HEK293 (cell line): ENCODE data around the gene RABGGTB.
A peak's percentile ranks its signal among the peaks of the same experiment; 100 is the strongest.

Source experiments
- CTCF ChIA-PET: fragments of 350-600 bp; formaldehyde crosslinking; extraction: SDS; loops from one replicate; lab custom pipeline; 2021; ENCODE audit warnings: antibody characterized with exemption; lab: Yijun Ruan, JAX
- POLR2A ChIA-PET: fragments of 300-600 bp; formaldehyde crosslinking; extraction: SDS; loops from one replicate; lab custom pipeline; 2020; ENCODE audit warnings: antibody characterized with exemption, inconsistent platforms; lab: Yijun Ruan, JAX
- H3K27ac ChIP-seq: fragments of 200-500 bp; sonication (Bioruptor generic); 2 replicates; pipeline ENCODE4 v1.5.1; 2014; ENCODE audit warnings: low read depth, low read length, control low read depth, inconsistent platforms; ENCODE audit errors: extremely low read depth
- H3K36me3 ChIP-seq, 2 experiments: fragments of 200-500 bp in 1 of 2; sonication (Bioruptor generic) in 1 of 2; 1 replicate in 1 of 2; 2 replicates in 1 of 2; pipeline ENCODE4 v1.5.1; 2014 to 2017; ENCODE audit warnings: inconsistent platforms in 2 of 2, low read length in 2 of 2; ENCODE audit not compliant: control insufficient read depth in 2 of 2, insufficient read depth in 1 of 2
- H3K4me1 ChIP-seq: fragments of 200-500 bp; sonication (Bioruptor generic); 2 replicates; pipeline ENCODE4 v1.5.1; 2014; ENCODE audit warnings: mild to moderate bottlenecking, low read length, inconsistent platforms; ENCODE audit not compliant: control insufficient read depth, insufficient read depth
- H3K4me3 ChIP-seq: 2 replicates; pipeline ENCODE4 v1.5.1; 2011; ENCODE audit warnings: low read depth, mild to moderate bottlenecking, control low read depth, low read length, moderate library complexity
- H3K9me3 ChIP-seq: fragments of 200-500 bp; sonication (Bioruptor generic); 2 replicates; pipeline ENCODE4 v1.5.1; 2014; ENCODE audit warnings: low read depth, low read length, inconsistent platforms; ENCODE audit not compliant: control insufficient read depth, insufficient read depth
- ZBTB7A ChIP-seq: fragments of 450-650 bp; formaldehyde crosslinking; IDR thresholded peaks from 2 replicates; pipeline ENCODE4 v1.5.1; 2016; ENCODE audit warnings: low read depth, missing biosample characterization, missing genetic modification characterization
- ZNF2 ChIP-seq: fragments of 450-650 bp; formaldehyde crosslinking; IDR thresholded peaks from 2 replicates; pipeline ENCODE4 v1.5.1; 2016; ENCODE audit warnings: missing biosample characterization, missing genetic modification characterization
- ZNF670 ChIP-seq: fragments of 450-650 bp; formaldehyde crosslinking; IDR thresholded peaks from 2 replicates; pipeline ENCODE4 v1.5.1; 2016; ENCODE audit warnings: missing biosample characterization, missing genetic modification characterization, low read depth
- ZNF747 ChIP-seq: fragments of 450-650 bp; formaldehyde crosslinking; IDR thresholded peaks from 2 replicates; pipeline ENCODE4 v1.5.1; 2016; ENCODE audit warnings: missing biosample characterization, missing genetic modification characterization
- TF ChIP-seq, protein P1 (sequence below): fragments of 450-650 bp; formaldehyde crosslinking; IDR thresholded peaks from 2 replicates; pipeline ENCODE4 v1.5.1; 2016; ENCODE audit warnings: missing biosample characterization, missing genetic modification characterization
- TF ChIP-seq, protein P2 (sequence below): fragments of 450-650 bp; formaldehyde crosslinking; conservative IDR thresholded peaks from 2 replicates; pipeline ENCODE4 v1.5.1; 2016; ENCODE audit warnings: low read depth, missing biosample characterization, missing genetic modification characterization
- TF ChIP-seq, protein P3 (sequence below): fragments of 450-650 bp; formaldehyde crosslinking; IDR thresholded peaks from 2 replicates; pipeline ENCODE4 v1.5.1; 2016; ENCODE audit warnings: missing biosample characterization, missing genetic modification characterization
- TF ChIP-seq, protein P4 (sequence below): fragments of 450-650 bp; formaldehyde crosslinking; IDR thresholded peaks from 2 replicates; pipeline ENCODE4 v1.5.1; 2016; ENCODE audit warnings: missing biosample characterization, missing genetic modification characterization
- TF ChIP-seq, protein P5 (sequence below): fragments of 450-650 bp; IDR thresholded peaks from 2 replicates; pipeline ENCODE4 v1.5.1; 2018; ENCODE audit warnings: missing biosample characterization, mild to moderate bottlenecking, missing genetic modification characterization

Gene RABGGTB

DNA sequence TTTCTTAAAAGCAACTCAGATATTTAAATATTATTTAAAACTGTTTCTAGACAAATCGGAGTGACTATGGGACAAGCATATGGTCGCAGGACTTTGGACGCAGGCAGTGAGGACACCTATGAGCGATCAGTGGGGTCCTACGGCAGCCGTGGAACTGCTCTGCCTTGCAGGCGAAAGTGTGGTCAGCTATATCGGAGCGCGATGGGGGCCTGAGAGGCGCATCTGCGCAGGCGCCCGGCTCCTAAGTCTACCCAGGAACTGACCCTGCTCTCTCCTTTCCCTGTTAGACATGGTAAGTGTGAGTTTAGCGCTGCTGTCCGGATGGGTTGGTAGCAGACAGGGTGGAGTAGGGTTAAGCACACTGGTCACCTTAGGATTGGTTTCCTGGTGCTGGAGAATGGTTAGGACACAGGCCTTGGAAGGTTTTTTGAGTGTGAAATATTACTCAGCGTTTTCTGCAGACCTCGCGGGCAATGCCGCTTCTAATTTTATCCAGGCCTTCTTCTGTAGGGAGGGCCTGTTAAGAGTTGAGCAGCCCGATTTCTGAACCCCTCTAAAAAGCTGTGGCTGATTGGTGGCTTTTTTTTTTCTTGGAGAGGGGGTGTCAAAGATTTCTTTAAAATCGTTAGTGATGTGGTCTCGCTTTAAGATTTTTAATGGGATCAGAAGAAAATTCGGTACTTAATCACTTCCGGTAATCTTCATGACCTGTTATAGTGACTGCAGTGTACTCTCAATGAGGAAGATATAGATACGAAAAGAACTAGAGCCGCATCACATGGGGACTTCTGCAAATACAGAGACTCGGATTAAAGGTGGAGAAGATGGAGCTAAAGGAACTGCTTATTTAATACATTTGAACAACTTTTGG, at the start of gene RABGGTB (continued):
- TF ChIP-seq, protein P1, sequence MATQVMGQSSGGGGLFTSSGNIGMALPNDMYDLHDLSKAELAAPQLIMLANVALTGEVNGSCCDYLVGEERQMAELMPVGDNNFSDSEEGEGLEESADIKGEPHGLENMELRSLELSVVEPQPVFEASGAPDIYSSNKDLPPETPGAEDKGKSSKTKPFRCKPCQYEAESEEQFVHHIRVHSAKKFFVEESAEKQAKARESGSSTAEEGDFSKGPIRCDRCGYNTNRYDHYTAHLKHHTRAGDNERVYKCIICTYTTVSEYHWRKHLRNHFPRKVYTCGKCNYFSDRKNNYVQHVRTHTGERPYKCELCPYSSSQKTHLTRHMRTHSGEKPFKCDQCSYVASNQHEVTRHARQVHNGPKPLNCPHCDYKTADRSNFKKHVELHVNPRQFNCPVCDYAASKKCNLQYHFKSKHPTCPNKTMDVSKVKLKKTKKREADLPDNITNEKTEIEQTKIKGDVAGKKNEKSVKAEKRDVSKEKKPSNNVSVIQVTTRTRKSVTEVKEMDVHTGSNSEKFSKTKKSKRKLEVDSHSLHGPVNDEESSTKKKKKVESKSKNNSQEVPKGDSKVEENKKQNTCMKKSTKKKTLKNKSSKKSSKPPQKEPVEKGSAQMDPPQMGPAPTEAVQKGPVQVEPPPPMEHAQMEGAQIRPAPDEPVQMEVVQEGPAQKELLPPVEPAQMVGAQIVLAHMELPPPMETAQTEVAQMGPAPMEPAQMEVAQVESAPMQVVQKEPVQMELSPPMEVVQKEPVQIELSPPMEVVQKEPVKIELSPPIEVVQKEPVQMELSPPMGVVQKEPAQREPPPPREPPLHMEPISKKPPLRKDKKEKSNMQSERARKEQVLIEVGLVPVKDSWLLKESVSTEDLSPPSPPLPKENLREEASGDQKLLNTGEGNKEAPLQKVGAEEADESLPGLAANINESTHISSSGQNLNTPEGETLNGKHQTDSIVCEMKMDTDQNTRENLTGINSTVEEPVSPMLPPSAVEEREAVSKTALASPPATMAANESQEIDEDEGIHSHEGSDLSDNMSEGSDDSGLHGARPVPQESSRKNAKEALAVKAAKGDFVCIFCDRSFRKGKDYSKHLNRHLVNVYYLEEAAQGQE (tag by site-specific recombination), result peak; percentile 76
- TF ChIP-seq ZNF747 (no peak), ZNF2 (tag by site-specific recombination) (peak; percentile 74; the same call in 1 of the 2 replicates), ZBTB7A (tag by site-specific recombination) (no peak)
- TF ChIP-seq, protein P2, sequence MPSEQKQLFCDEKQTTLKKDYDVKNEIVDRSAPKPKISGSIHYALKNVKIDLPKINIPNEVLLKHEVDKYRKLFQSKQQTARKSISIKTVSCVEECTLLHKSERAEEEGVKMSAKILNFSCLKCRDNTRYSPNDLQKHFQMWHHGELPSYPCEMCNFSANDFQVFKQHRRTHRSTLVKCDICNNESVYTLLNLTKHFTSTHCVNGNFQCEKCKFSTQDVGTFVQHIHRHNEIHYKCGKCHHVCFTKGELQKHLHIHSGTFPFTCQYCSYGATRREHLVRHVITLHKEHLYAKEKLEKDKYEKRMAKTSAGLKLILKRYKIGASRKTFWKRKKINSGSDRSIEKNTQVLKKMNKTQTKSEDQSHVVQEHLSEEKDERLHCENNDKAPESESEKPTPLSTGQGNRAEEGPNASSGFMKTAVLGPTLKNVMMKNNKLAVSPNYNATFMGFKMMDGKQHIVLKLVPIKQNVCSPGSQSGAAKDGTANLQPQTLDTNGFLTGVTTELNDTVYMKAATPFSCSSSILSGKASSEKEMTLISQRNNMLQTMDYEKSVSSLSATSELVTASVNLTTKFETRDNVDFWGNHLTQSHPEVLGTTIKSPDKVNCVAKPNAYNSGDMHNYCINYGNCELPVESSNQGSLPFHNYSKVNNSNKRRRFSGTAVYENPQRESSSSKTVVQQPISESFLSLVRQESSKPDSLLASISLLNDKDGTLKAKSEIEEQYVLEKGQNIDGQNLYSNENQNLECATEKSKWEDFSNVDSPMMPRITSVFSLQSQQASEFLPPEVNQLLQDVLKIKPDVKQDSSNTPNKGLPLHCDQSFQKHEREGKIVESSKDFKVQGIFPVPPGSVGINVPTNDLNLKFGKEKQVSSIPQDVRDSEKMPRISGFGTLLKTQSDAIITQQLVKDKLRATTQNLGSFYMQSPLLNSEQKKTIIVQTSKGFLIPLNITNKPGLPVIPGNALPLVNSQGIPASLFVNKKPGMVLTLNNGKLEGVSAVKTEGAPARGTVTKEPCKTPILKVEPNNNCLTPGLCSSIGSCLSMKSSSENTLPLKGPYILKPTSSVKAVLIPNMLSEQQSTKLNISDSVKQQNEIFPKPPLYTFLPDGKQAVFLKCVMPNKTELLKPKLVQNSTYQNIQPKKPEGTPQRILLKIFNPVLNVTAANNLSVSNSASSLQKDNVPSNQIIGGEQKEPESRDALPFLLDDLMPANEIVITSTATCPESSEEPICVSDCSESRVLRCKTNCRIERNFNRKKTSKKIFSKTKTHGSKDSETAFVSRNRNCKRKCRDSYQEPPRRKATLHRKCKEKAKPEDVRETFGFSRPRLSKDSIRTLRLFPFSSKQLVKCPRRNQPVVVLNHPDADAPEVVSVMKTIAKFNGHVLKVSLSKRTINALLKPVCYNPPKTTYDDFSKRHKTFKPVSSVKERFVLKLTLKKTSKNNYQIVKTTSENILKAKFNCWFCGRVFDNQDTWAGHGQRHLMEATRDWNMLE, result peak; percentile 57
- TF ChIP-seq, protein P3, sequence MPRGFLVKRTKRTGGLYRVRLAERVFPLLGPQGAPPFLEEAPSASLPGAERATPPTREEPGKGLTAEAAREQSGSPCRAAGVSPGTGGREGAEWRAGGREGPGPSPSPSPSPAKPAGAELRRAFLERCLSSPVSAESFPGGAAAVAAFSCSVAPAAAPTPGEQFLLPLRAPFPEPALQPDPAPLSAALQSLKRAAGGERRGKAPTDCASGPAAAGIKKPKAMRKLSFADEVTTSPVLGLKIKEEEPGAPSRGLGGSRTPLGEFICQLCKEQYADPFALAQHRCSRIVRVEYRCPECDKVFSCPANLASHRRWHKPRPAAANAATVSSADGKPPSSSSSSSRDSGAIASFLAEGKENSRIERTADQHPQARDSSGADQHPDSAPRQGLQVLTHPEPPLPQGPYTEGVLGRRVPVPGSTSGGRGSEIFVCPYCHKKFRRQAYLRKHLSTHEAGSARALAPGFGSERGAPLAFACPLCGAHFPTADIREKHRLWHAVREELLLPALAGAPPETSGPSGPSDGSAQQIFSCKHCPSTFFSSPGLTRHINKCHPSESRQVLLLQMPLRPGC (tag by site-specific recombination), result no peak
- TF ChIP-seq, protein P4, sequence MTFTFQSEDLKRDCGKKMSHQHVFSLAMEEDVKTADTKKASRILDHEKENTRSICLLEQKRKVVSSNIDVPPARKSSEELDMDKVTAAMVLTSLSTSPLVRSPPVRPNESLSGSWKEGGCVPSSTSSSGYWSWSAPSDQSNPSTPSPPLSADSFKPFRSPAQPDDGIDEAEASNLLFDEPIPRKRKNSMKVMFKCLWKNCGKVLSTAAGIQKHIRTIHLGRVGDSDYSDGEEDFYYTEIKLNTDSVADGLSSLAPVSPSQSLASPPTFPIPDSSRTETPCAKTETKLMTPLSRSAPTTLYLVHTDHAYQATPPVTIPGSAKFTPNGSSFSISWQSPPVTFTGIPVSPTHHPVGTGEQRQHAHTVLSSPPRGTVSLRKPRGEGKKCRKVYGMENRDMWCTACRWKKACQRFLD (tag by site-specific recombination), result no peak

DNA sequence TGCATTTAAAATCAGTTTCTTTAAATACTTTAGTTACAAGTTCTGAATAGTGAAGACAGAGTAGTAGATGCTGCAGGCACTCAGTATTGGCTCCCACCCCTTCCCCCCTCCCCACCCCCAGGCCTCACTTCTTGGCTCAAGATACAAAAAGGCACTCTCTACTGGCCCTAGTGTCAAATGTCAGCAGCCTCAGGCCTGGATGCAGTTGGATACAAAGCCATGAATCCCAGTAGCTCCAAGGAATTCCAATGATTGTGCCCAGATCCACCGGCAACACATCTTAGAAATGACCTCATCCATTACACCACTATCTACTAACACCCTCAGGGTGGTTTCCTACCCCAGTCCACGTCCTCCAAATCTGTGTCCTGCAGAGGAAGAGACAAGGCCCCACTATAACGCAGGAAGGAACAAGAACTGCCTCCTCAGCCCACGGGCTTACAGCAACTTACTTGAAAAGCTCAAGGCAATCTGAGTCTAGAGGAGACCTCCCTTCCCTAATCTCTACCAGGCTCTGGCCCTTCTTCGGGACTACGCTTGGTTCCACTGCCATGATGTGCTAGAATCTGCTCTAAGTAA, 43.9 kb upstream of the RABGGTB start:
- H3K4me1 ChIP-seq, result no peaks in the 10 kb centered on the region
- no peak overlapping the region for H3K27ac ChIP-seq
- no peak for TF ChIP-seq ZNF670
- TF ChIP-seq, protein P5, sequence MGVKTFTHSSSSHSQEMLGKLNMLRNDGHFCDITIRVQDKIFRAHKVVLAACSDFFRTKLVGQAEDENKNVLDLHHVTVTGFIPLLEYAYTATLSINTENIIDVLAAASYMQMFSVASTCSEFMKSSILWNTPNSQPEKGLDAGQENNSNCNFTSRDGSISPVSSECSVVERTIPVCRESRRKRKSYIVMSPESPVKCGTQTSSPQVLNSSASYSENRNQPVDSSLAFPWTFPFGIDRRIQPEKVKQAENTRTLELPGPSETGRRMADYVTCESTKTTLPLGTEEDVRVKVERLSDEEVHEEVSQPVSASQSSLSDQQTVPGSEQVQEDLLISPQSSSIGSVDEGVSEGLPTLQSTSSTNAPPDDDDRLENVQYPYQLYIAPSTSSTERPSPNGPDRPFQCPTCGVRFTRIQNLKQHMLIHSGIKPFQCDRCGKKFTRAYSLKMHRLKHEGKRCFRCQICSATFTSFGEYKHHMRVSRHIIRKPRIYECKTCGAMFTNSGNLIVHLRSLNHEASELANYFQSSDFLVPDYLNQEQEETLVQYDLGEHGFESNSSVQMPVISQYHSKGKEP (tag by site-specific recombination), result no peak
- TF ChIP-seq, all 188 proteins: peak for 0
- ChIA-PET POLR2A (no interaction called here), CTCF (no interaction called here)
- Histone ChIP-seq H3K9me3 (no peaks in the 10 kb centered on the region), H3K36me3 (peaks cover 9 to 62% of the 10 kb centered on the region in 2 experiments), H3K4me3 (no peak overlapping the region)
